Measurements from ENCODE around the gene SLAMF1.

DNA sequence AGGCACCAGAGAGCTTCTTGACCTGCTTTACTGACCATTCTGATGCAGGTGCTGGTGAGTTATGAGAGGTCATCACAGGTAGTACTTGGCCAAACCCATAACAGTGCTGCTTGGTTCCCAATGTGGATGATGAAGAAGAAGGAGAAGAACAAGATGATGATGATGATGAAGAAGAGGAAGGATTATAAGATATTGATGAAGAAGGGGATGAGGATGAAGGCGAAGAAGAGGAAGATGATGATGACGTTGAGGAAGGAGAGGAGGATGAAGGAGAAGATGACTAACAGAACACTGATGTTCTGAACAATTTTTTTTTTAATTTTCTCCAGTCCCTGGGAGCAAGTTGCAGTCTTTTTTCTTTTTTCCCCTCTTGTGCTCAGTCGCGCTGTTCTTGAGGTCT, 23.9 kb upstream of the SLAMF1 start:
- TF ChIP-seq CTCF (IDR thresholded peaks at IDR 0.05): no peak
- TF ChIP-seq POLR2A (IDR thresholded peaks at IDR 0.05): no peak

Data from lower leg skin (tissue), 3 donors.